ENCODE measurements around the gene RGS7. TPM values are rescaled to one million over a fixed set of nuclear protein-coding genes. Genes with fewer than 3 reads are reported as not detected.

RGS7 gene
- total RNA-seq (ENCODE audit: low replicate concordance), result 2.2 and 2.5 TPM in 2 replicates
- long read RNA-seq, result 0 reads

GRCh38 chr1:241356519-241357365 lies at the start of gene RGS7:
Gene RGS7, minus strand, starts transcription at chr1:241357205.
- peaks cover 59% of the 10 kb centered on the region for H3K27me3 Mint-ChIP-seq
- DNase-seq (ENCODE audit: extremely low spot score, unreplicated experiment), result peak; percentile 79
- H3K4me1 Mint-ChIP-seq (ENCODE audit: unreplicated experiment), result peaks cover 4% of the 10 kb centered on the region
- peak within 1 kb of the TSS; percentile 90 for H3K4me3 Mint-ChIP-seq
- H3K36me3 Mint-ChIP-seq, result no peaks in the 10 kb centered on the region
- H3K27ac Mint-ChIP-seq, result peak within 1 kb of the TSS; percentile 35
- TF ChIP-seq CTCF (conservative IDR thresholded peaks at IDR 0.05), result no peak
- H3K9me3 Mint-ChIP-seq, result no peaks in the 10 kb centered on the region

GRCh38 chr1:241406421-241406820 lies 49.4 kb upstream of the RGS7 start:
- TF ChIP-seq CTCF (conservative IDR thresholded peaks at IDR 0.05), result no peak
- no peaks in the 10 kb centered on the region for H3K36me3 Mint-ChIP-seq
- no peak for DNase-seq (ENCODE audit: extremely low spot score, unreplicated experiment)
- H3K9me3 Mint-ChIP-seq, result no peaks in the 10 kb centered on the region
- peaks cover 14% of the 10 kb centered on the region for H3K27me3 Mint-ChIP-seq
- no peaks in the 10 kb centered on the region for H3K4me1 Mint-ChIP-seq (ENCODE audit: unreplicated experiment)
- no peak overlapping the region for H3K27ac Mint-ChIP-seq
- H3K4me3 Mint-ChIP-seq, result no peak overlapping the region

DNA sequence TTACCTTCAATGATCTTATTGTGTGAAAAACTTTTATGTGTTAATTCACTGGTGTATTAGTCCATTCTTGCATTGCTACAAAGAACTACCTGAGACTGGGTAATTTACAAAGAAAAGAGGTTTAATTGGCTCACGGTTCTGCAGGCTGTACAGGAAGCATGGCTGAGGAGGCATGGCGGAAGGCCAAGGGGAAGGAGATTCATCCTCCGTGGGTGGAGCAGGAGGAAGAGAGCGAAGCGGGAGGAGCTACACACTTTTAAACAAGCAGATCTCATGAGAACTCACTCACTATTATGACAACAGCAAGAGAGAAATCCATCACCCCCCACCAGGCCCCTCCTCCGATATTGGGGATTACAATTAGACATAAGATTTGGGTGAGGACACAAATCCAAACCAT lies 44.2 kb upstream of the RGS7 start:
- DNase-seq (ENCODE audit: extremely low spot score, unreplicated experiment), result no peak
- Mint-ChIP-seq H3K4me1 (ENCODE audit: unreplicated experiment) (peaks cover 15% of the 10 kb centered on the region), H3K36me3 (no peaks in the 10 kb centered on the region), H3K27me3 (peaks cover 14% of the 10 kb centered on the region), H3K4me3 (no peak overlapping the region), H3K27ac (no peak overlapping the region), H3K9me3 (peaks cover 3% of the 10 kb centered on the region)
- TF ChIP-seq CTCF (conservative IDR thresholded peaks at IDR 0.05), result no peak

GRCh38 chr1:241396747-241397681 lies 40.0 kb upstream of the RGS7 start:
- Mint-ChIP-seq H3K9me3 (peaks cover 3% of the 10 kb centered on the region), H3K36me3 (no peaks in the 10 kb centered on the region), H3K4me1 (ENCODE audit: unreplicated experiment) (peaks cover 15% of the 10 kb centered on the region), H3K4me3 (no peak overlapping the region), H3K27me3 (no peaks in the 10 kb centered on the region), H3K27ac (no peak overlapping the region)
- no peak for DNase-seq (ENCODE audit: extremely low spot score, unreplicated experiment)
- no peak for TF ChIP-seq CTCF (conservative IDR thresholded peaks at IDR 0.05)

DNA sequence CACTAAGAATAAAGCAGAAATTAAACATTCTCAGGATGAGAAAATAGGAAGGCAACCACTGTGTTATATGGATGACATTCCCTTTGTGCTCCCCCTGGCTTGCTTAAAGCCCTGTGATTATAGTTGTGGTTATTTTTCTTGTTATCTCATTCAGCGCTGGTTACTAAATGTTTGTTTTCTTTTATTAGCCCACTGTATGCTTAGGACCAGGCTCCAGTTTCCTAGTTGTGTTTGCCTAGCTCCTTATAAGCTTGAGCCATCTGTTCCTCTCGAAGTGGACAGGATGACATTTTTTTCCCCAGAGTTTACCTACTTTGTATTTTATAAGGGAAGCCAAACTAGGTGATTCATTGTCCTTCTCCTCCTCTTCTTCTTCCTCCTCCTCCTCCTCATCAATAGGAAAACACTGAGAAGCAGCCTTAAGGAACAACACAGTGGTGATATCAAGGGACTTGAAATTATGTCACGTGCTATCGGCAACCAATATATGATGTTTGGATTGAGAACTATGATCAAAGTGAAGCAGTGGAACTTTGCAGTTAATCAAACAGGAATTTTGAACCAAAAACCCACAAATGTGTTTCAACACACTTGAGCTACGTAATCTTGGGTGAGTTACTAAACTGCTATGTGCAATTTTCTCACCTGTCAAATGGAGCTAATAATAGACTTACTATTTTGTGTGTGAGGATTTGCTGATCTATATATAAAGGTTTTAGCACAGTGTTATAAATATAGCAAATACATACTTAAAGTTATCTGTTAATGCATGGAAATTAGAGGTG lies 35.1 kb upstream of the RGS7 start:
- Mint-ChIP-seq H3K36me3 (no peaks in the 10 kb centered on the region), H3K4me3 (no peak overlapping the region), H3K27me3 (peaks cover 3% of the 10 kb centered on the region), H3K4me1 (ENCODE audit: unreplicated experiment) (peaks cover 14% of the 10 kb centered on the region), H3K27ac (no peak overlapping the region), H3K9me3 (peaks cover 3% of the 10 kb centered on the region)
- DNase-seq (ENCODE audit: extremely low spot score, unreplicated experiment), result no peak
- no peak for TF ChIP-seq CTCF (conservative IDR thresholded peaks at IDR 0.05)
